H1 (cell line): ENCODE data around the gene RBM47. TPM values are rescaled to one million over a fixed set of nuclear protein-coding genes. Genes with fewer than 3 reads are reported as not detected.

Experiments used
- CTCF ChIA-PET: fragments of 300-600 bp; sonication (Branson Sonifier 250); formaldehyde crosslinking; loops from one replicate; lab custom pipeline; 2021; ENCODE audit not compliant: partially characterized antibody; lab: Charles Lee
- POLR2A ChIA-PET: fragments of 300-600 bp; sonication (Branson Sonifier 250); formaldehyde crosslinking; loops from one replicate; lab custom pipeline; 2021; ENCODE audit warnings: inconsistent platforms; ENCODE audit not compliant: partially characterized antibody; lab: Charles Lee
- DNase-seq, 2 experiments: peaks; one replicate each; pipeline versions ENCODE4 v3.0.0 to v3.0.0-alpha.2; 2010 to 2022; ENCODE audit warnings: low spot score in 2 of 2, low read depth in 1 of 2, mixed read lengths in 1 of 2
- FAIRE-seq: peaks from 2 replicates; lab custom pipeline; 2011; peaks lifted over from hg19 to GRCh38; lab: Jason Lieb, UNC
- H2AFZ ChIP-seq: 2 replicates; pipeline ENCODE4 v1.8.1; 2012; ENCODE audit warnings: low read length, inconsistent platforms
- H2AK5ac ChIP-seq: 2 replicates; pipeline ENCODE4 v1.6.1; 2013; ENCODE audit warnings: low read depth, low read length
- H2BK120ac ChIP-seq: replicated peaks from 2 replicates; pipeline ENCODE3; 2013; ENCODE audit warnings: low read depth, low read length, inconsistent platforms
- H2BK12ac ChIP-seq: 2 replicates; pipeline ENCODE4 v1.6.1; 2013; ENCODE audit warnings: low read depth, low read length
- H2BK15ac ChIP-seq: 2 replicates; pipeline ENCODE4 v1.6.1; 2013; ENCODE audit warnings: low read length
- H2BK20ac ChIP-seq: 2 replicates; pipeline ENCODE4 v1.6.1; 2013; ENCODE audit warnings: low read length
- H2BK5ac ChIP-seq: 2 replicates; pipeline ENCODE4 v1.6.1; 2013; ENCODE audit warnings: low read depth, low read length
- H3K14ac ChIP-seq: 2 replicates; pipeline ENCODE4 v1.6.1; 2013; ENCODE audit warnings: inconsistent platforms; ENCODE audit not compliant: insufficient read length
- H3K18ac ChIP-seq: 2 replicates; pipeline ENCODE4 v1.6.1; 2013; ENCODE audit warnings: low read length; ENCODE audit errors: extremely low read depth
- H3K23ac ChIP-seq: 2 replicates; pipeline ENCODE4 v1.6.1; 2013; ENCODE audit warnings: inconsistent platforms; ENCODE audit not compliant: insufficient read length
- H3K23me2 ChIP-seq: 2 replicates; pipeline ENCODE4 v1.6.1; 2013; ENCODE audit warnings: low read depth, low read length
- H3K27ac ChIP-seq: 2 replicates; pipeline ENCODE4 v1.6.1; 2011; ENCODE audit warnings: low read depth, low read length, inconsistent platforms
- H3K27me3 ChIP-seq, 4 experiments: replicated peaks in 1 of 4; 1 replicate in 1 of 4; 2 replicates in 3 of 4; pipeline versions ENCODE4 v1.6.1 to v1.8.1; 2011 to 2013; ENCODE audit warnings: low read length in 3 of 4, mild to moderate bottlenecking in 3 of 4, inconsistent platforms in 2 of 4, mixed read lengths in 2 of 4, moderate library complexity in 1 of 4; ENCODE audit not compliant: control insufficient read depth in 3 of 4, insufficient read depth in 3 of 4; ENCODE audit errors: extremely low read depth in 1 of 4
- H3K36me3 ChIP-seq, 4 experiments: 2 replicates each; pipeline versions ENCODE4 v1.6.1 to v1.8.1; 2011 to 2013; ENCODE audit warnings: mild to moderate bottlenecking in 4 of 4, low read length in 3 of 4, moderate library complexity in 2 of 4, control low read depth in 1 of 4, inconsistent platforms in 1 of 4; ENCODE audit not compliant: insufficient read depth in 4 of 4, control insufficient read depth in 2 of 4
- H3K4ac ChIP-seq: replicated peaks from 2 replicates; pipeline ENCODE3; 2013; ENCODE audit warnings: low read length, low read depth, mixed read lengths, inconsistent platforms; ENCODE audit not compliant: insufficient read length
- H3K4me1 ChIP-seq, 4 experiments: replicated peaks in 1 of 4; 1 replicate in 1 of 4; 2 replicates in 3 of 4; pipeline versions ENCODE4 v1.6.1 to v1.8.1; 2011 to 2013; ENCODE audit warnings: low read length in 3 of 4, inconsistent platforms in 2 of 4, mixed read lengths in 1 of 4; ENCODE audit not compliant: insufficient read depth in 4 of 4, control insufficient read depth in 3 of 4
- H3K4me2 ChIP-seq, 2 experiments: 2 replicates each; pipeline versions ENCODE4 v1.6.1 to v1.8.1; 2011 to 2013; ENCODE audit warnings: low read depth in 2 of 2, low read length in 2 of 2, control low read depth in 1 of 2, inconsistent platforms in 1 of 2, mild to moderate bottlenecking in 1 of 2; ENCODE audit not compliant: insufficient read depth in 1 of 2
- H3K4me3 ChIP-seq, 4 experiments: fragments of 200-600, 300-600 bp in 1 of 4; sonication (generic), shearing (Covaris generic), sonication (Bioruptor Twin) in 1 of 4; 2 replicates each; pipeline versions ENCODE4 v1.5.1 to v1.8.1; 2011 to 2016; ENCODE audit warnings: low read length in 4 of 4, low read depth in 3 of 4, control low read depth in 2 of 4, inconsistent platforms in 2 of 4, mild to moderate bottlenecking in 2 of 4, mixed read lengths in 1 of 4, moderate library complexity in 1 of 4; ENCODE audit not compliant: insufficient read depth in 2 of 4; ENCODE audit errors: extremely low read depth in 1 of 4
- H3K56ac ChIP-seq: replicated peaks from 2 replicates; pipeline ENCODE3; 2013; ENCODE audit warnings: low read depth, mild to moderate bottlenecking, mixed read lengths, low read length, inconsistent platforms; ENCODE audit not compliant: insufficient read length
- H3K79me1 ChIP-seq: 2 replicates; pipeline ENCODE4 v1.6.1; 2013; ENCODE audit warnings: low read depth, low read length, control low read depth
- H3K79me2 ChIP-seq, 2 experiments: 2 replicates each; pipeline versions ENCODE4 v1.6.1 to v1.8.1; 2012 to 2013; ENCODE audit warnings: low read length in 2 of 2, mild to moderate bottlenecking in 2 of 2, inconsistent platforms in 1 of 2; ENCODE audit not compliant: insufficient read depth in 2 of 2, control insufficient read depth in 1 of 2
- H3K9ac ChIP-seq, 4 experiments: replicated peaks in 1 of 4; 1 replicate in 1 of 4; 2 replicates in 3 of 4; pipeline versions ENCODE4 v1.6.1 to v1.8.1; 2011 to 2013; ENCODE audit warnings: low read depth in 3 of 4, low read length in 3 of 4, control low read depth in 2 of 4, mild to moderate bottlenecking in 2 of 4, moderate library complexity in 2 of 4, inconsistent platforms in 1 of 4; ENCODE audit errors: extremely low read depth in 1 of 4
- H3K9me3 ChIP-seq, 2 experiments: 2 replicates each; pipeline versions ENCODE4 v1.6.1 to v1.8.1; 2012 to 2013; ENCODE audit warnings: mild to moderate bottlenecking in 2 of 2, moderate library complexity in 2 of 2, control low read depth in 1 of 2, inconsistent platforms in 1 of 2, low read depth in 1 of 2, low read length in 1 of 2, mixed read lengths in 1 of 2; ENCODE audit not compliant: insufficient read depth in 2 of 2
- H4K20me1 ChIP-seq, 2 experiments: replicated peaks in 1 of 2; 2 replicates each; pipeline versions ENCODE3 to v1.8.1; 2011 to 2013; ENCODE audit warnings: inconsistent platforms in 2 of 2, low read length in 2 of 2, mild to moderate bottlenecking in 1 of 2; ENCODE audit not compliant: insufficient read depth in 2 of 2, control insufficient read depth in 1 of 2
- H4K5ac ChIP-seq: 2 replicates; pipeline ENCODE4 v1.6.1; 2013; ENCODE audit warnings: low read length, low read depth, mixed read lengths, inconsistent platforms; ENCODE audit not compliant: insufficient read length
- H4K8ac ChIP-seq: 2 replicates; pipeline ENCODE4 v1.8.0; 2013; ENCODE audit warnings: mild to moderate bottlenecking, moderate library complexity, low read length, inconsistent platforms; ENCODE audit not compliant: insufficient read depth; ENCODE audit errors: extremely low read depth
- H4K91ac ChIP-seq: replicated peaks from 2 replicates; pipeline ENCODE3; 2013; ENCODE audit warnings: low read length, mixed read lengths, inconsistent platforms; ENCODE audit not compliant: insufficient read length
- EGR1 ChIP-seq: IDR thresholded peaks from 2 replicates; pipeline ENCODE4 v1.6.1; 2011; ENCODE audit warnings: low read depth, low read length, borderline replicate concordance
- JUN ChIP-seq: IDR thresholded peaks from 2 replicates; pipeline ENCODE4 v1.6.1; 2011; ENCODE audit warnings: low read depth, mild to moderate bottlenecking, improper control_type of control experiment, low read length
- JUND ChIP-seq: IDR thresholded peaks from 2 replicates; pipeline ENCODE4 v1.6.1; 2011; ENCODE audit warnings: mild to moderate bottlenecking, improper control_type of control experiment, low read length
- POLR2A ChIP-seq, 2 experiments: IDR thresholded peaks; 1 replicate in 1 of 2; 2 replicates in 1 of 2; pipeline ENCODE4 v1.6.1; 2011; ENCODE audit warnings: low read depth in 2 of 2, low read length in 2 of 2, mild to moderate bottlenecking in 2 of 2; ENCODE audit errors: control extremely low read depth in 1 of 2
- RFX5 ChIP-seq: IDR thresholded peaks from 2 replicates; pipeline ENCODE4 v1.6.1; 2011; ENCODE audit warnings: low read depth, low read length, improper control_type of control experiment, borderline replicate concordance
- SIRT6 ChIP-seq: IDR thresholded peaks from one replicate; pipeline ENCODE4 v1.7.1; 2012; ENCODE audit warnings: low read length, inconsistent platforms
- SP1 ChIP-seq: IDR thresholded peaks from 2 replicates; pipeline ENCODE4 v1.6.1; 2011; ENCODE audit warnings: low read depth, low read length
- WGBS, 2 experiments: shearing (Covaris generic) in 1 of 2; methylation state at CpG; one replicate each; pipeline versions ENCODE4 v1.1.6 to v1.1.7; 2013 to 2015; ENCODE audit warnings: low lambda C conversion rate in 2 of 2, mixed read lengths in 2 of 2, inconsistent platforms in 1 of 2, low coverage in 1 of 2, missing lambda C conversion rate in 1 of 2; ENCODE audit not compliant: insufficient replicate concordance in 2 of 2, insufficient coverage in 1 of 2, insufficient read length in 1 of 2; ENCODE audit errors: extremely low coverage in 1 of 2, missing lambda C conversion rate in 1 of 2; 5-methylcytosine and 5-hydroxymethylcytosine counted together
- polyA plus RNA-seq, 7 experiments: library from polyadenylated mRNA; depleted of rRNA in 3 of 7; stranded (reverse) in 5 of 7; unstranded in 2 of 7; fragments of >200 nt in 5 of 7; fragments of 200-250 nt in 2 of 7; gene quantifications; 1 replicate in 5 of 7; 2 replicates in 1 of 7; 4 replicates in 1 of 7; pipeline versions ENCODE4 v1.2.1 to v1.2.3, GENCODE V29; 2011 to 2013; ENCODE audit warnings: missing spikeins in 2 of 7, mixed read lengths in 2 of 7
- total RNA-seq: library from RNA; stranded (reverse); fragmentation: NEBNext Ultra II Directional; extraction: Animal tissue kit (Norgen Biotek cat#: 25700); gene quantifications from 2 replicates; pipeline ENCODE4 v1.2.1, GENCODE V29; 2021

Gene RBM47
- total and polyA plus RNA-seq, 2 of the 8 experiments (the other 6 are each of a cell fraction or from before 2014, with no cell fraction given), result 42.8 to 78.9 TPM

DNA sequence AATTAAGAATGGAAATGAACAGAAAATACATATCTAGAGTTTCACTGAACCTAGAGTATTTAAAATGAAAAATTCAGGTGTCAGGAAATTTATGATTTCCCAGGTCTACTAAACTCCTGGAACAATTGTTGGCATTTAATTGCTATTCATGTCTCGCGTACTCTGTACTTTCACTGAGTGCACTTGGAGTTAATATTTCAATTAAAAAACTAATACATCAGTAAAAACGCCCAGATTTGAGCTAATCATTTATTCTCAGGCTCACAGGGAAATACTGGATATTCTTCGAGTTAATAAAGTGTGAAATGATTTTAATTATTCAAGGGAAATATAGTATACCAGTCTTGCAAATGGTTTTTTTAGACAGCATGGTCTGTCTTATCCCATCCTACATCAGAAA, 168.6 kb downstream of the RBM47 start:
- peaks cover 0 to 2% of the 10 kb centered on the region in 2 experiments for H4K20me1 ChIP-seq
- TF ChIP-seq SIRT6 (no peak), POLR2A (IDR thresholded peaks at IDR 0.05; ENCODE audit: control extremely low read depth in 1 of 2, low read depth in 2 of 2, low read length in 2 of 2) (no peak), JUN (no peak), SP1 (no peak), RFX5 (no peak), EGR1 (no peak), JUND (no peak)
- TF ChIP-seq, all 59 proteins: peak for 0
- Histone ChIP-seq H3K79me2 (peaks cover 0 to 4% of the 10 kb centered on the region in 2 experiments; a peak in 1 of 4 replicates), H3K56ac (no peak overlapping the region), H3K4me1 (no peaks in the 10 kb centered on the region), H3K27ac (no peak overlapping the region), H2BK15ac (no peak overlapping the region), H4K8ac (no peak overlapping the region), H3K4me3 (no peak overlapping the region), H2BK20ac (no peak overlapping the region), H3K4ac (no peak overlapping the region), H4K5ac (no peak overlapping the region), H3K79me1 (no peaks in the 10 kb centered on the region), H3K9me3 (no peaks in the 10 kb centered on the region), H3K14ac (no peak overlapping the region), H3K23ac (no peak overlapping the region), H2BK5ac (no peak overlapping the region), H3K23me2 (no peaks in the 10 kb centered on the region), H3K36me3 (peaks cover 0 to 4% (median 2%) of the 10 kb centered on the region in 4 experiments; a peak in 2 of 8 replicates), H2AFZ (no peak overlapping the region), H3K4me2 (no peak overlapping the region), H2BK12ac (no peak overlapping the region), H3K9ac (no peak overlapping the region), H3K18ac (no peak overlapping the region), H4K91ac (no peak overlapping the region), H3K27me3 (no peaks in the 10 kb centered on the region), H2BK120ac (no peak overlapping the region), H2AK5ac (no peak overlapping the region)
- WGBS, 2 experiments, result 89% methylated on average over 4 of the region's 4 CpGs; no CpG with 5 or more reads in 1 of the 2 experiments
- POLR2A ChIA-PET, result no interaction called here
- FAIRE-seq, result no peak
- no peak for DNase-seq
- CTCF ChIA-PET, result no interaction called here
